ENCODE results near the gene YWHAG. TPM values are rescaled to one million over a fixed set of nuclear protein-coding genes. Genes with fewer than 3 reads are reported as not detected.
"Not testable (repeated sequence)": the region's sequence is repeated elsewhere in the genome, so short reads cannot be mapped to it uniquely, and the experiment has no call there.

The YWHAG gene
- total RNA-seq, 2 donors from 2014 or later, result 132 to 153 TPM

DNA sequence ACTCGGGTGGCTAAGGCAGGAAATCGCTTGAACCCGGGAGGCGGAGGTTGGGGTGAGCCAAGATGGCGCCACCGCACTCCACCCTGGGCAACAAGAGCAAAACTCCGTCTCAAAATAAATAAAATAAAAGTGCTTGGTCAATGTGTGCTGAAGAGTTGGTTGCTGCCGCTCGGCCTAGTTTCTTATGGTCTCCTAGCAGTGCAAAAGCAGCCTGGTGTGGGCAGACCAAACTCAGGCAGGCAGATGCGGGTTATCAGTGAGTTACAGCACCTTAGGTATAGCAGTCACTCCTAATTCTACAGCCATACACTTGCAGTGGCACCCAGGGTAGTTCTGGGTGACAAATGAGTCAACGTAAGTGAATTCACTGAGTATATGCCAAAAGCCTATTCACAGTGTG, 33.7 kb downstream of the YWHAG start:
- TF ChIP-seq, protein P1, sequence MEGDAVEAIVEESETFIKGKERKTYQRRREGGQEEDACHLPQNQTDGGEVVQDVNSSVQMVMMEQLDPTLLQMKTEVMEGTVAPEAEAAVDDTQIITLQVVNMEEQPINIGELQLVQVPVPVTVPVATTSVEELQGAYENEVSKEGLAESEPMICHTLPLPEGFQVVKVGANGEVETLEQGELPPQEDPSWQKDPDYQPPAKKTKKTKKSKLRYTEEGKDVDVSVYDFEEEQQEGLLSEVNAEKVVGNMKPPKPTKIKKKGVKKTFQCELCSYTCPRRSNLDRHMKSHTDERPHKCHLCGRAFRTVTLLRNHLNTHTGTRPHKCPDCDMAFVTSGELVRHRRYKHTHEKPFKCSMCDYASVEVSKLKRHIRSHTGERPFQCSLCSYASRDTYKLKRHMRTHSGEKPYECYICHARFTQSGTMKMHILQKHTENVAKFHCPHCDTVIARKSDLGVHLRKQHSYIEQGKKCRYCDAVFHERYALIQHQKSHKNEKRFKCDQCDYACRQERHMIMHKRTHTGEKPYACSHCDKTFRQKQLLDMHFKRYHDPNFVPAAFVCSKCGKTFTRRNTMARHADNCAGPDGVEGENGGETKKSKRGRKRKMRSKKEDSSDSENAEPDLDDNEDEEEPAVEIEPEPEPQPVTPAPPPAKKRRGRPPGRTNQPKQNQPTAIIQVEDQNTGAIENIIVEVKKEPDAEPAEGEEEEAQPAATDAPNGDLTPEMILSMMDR (IDR thresholded peaks at IDR 0.05), result no peak
- Histone ChIP-seq H3K36me3 (peaks cover 49% of the 10 kb centered on the region), H3K27ac (peak overlapping the region; percentile 3 to 85), H3K4me1 (peaks cover 0 to 54% of the 10 kb centered on the region in 2 donors), H3K27me3 (no peaks in the 10 kb centered on the region), H3K9me3 (no peaks in the 10 kb centered on the region), H3K4me3 (no peak overlapping the region)
- DNase-seq (ENCODE audit: low spot score), result no peak

DNA sequence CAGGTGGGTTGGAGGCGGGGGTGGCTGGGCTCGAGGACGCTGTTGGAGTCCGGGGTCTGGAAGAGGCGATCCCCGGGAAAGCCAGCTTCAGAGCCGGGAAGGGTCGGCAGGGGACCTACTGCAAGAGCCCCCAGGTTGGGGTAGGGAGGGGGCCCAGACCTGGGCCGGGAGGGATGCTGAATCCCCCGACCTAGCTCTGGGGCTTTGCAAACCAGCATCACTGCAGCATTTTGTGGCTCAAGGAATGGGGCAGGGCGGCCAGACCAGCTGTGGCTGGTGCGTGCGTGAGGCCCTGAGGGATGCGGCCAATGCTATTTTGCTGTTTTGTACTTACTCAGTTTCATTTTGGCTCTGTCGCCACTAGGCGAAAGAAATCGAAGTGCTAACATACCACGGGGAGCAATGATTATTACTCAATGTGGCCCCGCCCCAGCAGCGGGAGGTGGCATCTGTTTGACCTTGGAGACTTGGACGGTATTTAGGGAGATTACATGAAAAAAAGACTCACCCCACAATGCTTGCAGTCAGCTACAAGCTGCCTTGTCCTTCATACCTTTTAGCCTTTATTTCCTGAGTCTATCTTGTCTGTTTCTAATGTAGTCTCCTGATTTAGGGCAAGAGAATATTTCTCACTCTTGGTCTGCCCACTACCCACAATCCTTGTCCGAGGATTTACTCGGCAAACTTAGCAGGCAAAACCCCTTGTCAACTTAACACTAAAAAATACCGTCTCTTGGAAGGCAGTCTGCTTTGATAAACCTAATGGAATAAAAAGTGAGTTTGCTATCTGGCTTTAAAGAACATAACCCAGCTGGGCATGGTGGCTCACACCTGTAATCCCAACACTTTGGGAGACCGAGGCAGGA, 40.1 kb downstream of the YWHAG start:
- TF ChIP-seq, protein P1 (IDR thresholded peaks at IDR 0.05), result no peak
- H3K9me3 ChIP-seq, result no peaks in the 10 kb centered on the region
- peaks cover 0 to 51% of the 10 kb centered on the region in 2 donors for H3K4me1 ChIP-seq
- peak overlapping the region; percentile 61 to 75 for H3K4me3 ChIP-seq
- H3K36me3 ChIP-seq, result no peaks in the 10 kb centered on the region
- DNase-seq (ENCODE audit: low spot score), result peak; percentile 94
- peak overlapping the region; percentile 97 to 98 for H3K27ac ChIP-seq
- H3K27me3 ChIP-seq, result no peaks in the 10 kb centered on the region

DNA sequence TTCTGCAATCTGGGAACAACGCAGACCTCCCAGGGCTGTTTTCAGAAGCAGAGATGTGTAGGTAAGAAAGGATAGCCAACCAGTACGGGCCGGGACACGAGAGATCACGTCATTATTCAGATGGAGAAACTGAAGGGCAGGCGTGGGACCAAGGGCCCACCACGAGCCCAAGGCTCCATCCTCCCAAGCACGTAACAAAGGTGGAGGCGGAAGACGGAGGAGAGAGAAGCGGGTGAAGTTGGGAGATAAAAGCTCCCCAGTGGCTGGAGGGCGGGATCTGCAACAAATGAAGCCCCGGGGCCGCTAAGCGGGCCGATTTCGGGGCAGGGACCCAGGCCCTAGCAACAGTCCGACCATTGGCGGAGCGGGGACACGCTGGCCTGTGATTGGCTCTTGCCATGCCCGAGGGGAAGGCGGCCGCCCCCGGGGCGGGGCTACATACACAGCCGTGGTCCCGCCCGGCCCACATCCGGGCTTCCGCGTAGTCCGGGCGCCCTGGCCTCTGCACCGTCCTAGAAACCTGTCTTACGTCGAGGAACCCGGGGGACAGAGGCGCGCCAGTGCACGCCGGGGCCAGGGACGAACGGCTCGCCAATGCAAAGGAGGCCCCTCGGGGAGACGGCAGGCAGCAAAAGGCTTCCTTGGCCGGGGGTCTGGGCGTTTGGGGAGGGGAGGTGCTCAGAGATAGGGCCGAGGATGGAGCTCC, 40.9 kb downstream of the YWHAG start:
- Histone ChIP-seq H3K27ac (peak overlapping the region; percentile 97 to 98), H3K27me3 (no peaks in the 10 kb centered on the region), H3K4me1 (peaks cover 0 to 44% of the 10 kb centered on the region in 2 donors), H3K4me3 (peak overlapping the region; percentile 61 to 75), H3K36me3 (no peaks in the 10 kb centered on the region), H3K9me3 (no peaks in the 10 kb centered on the region)
- DNase-seq (ENCODE audit: low spot score), result peak; percentile 99
- TF ChIP-seq, protein P1 (IDR thresholded peaks at IDR 0.05), result no peak

DNA sequence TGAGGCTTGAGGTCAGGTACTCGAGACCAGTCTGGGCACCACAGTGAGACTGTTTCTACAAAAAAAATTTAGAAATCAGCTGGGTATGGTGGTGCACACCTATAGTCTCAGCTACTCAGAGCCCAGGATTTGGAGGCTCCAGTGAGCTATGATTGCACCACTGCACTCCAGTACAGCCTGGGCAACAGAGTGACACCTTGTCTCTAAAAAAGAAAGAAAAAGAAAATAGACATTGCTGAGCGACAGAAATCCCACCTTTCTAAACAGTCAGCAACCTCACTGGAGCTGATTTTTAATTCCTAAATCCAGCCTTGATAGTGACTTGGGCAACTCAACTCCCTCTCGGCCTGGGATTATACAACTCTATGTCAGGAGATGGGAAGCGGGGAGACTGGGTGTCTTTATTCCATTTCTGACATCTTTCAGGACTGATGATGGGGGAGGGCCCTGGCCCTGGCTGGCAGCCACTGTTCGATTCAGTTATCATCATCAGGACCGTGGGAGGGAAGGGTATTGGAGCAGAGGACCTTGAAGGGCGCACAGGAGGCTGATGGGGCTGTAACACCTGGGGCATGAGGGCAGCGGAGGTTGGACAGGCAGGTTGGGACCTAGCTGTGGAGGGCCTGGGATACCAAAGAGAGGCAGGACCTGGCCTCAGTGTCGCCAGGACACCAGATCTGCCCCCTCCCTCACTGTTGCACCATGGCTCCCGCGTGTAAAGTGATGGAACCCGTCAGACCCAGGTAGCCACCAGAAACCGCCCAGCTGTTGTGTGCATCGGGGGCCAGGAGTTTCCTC, 41.6 kb downstream of the YWHAG start:
- Histone ChIP-seq H3K9me3 (no peaks in the 10 kb centered on the region), H3K27ac (peak overlapping the region; percentile 97 to 98), H3K36me3 (no peaks in the 10 kb centered on the region), H3K4me3 (peak overlapping the region; percentile 61 to 75), H3K4me1 (peaks cover 0 to 37% of the 10 kb centered on the region in 2 donors), H3K27me3 (no peaks in the 10 kb centered on the region)
- DNase-seq (ENCODE audit: low spot score), result no peak
- TF ChIP-seq, protein P1 (IDR thresholded peaks at IDR 0.05), result no peak

DNA sequence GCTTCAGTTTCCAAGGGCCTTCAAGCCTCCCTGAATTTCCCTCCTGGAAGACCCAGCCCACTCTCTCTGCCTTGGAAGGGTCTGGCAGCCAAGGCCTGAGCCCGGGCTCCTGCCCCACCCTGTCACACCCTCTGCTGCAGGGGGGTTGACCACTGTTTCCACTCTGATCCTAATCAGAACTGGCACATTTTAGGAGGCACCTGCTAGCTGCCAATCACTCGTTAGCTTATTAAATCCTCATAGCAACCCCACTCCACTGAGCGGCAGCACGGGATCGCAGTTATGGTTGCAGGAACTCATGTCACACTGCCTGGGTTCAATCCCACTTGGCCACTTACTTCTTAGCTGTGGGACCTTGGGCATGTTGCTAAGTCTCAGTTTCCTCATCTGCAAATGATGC, 43.4 kb downstream of the YWHAG start:
- TF ChIP-seq, protein P1 (IDR thresholded peaks at IDR 0.05), result no peak
- no peaks in the 10 kb centered on the region for H3K36me3 ChIP-seq
- H3K4me3 ChIP-seq, result no peak overlapping the region
- H3K27ac ChIP-seq, result no peak overlapping the region
- peaks cover 0 to 39% of the 10 kb centered on the region in 2 donors for H3K4me1 ChIP-seq
- DNase-seq (ENCODE audit: low spot score), result no peak
- H3K27me3 ChIP-seq, result no peaks in the 10 kb centered on the region
- no peaks in the 10 kb centered on the region for H3K9me3 ChIP-seq

DNA sequence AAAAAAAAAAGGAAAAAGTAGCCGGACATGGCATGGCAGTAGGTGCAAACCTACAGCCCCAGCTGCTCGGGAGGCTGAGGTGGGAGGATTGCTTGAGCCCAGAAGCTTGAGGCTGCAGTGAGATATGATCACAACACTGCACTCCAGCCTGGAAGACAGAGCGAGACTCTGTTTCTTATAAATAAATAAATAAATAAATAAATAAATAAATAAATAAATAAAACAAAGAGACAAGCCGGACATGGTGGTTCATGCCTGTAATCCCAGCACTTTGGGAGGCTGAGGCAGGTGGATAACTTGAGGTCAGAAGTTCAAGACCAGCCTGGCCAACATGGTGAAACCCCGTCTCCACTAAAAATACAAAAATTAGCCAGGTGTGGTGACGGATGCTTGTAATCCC, 44.1 kb downstream of the YWHAG start:
- not testable (repeated sequence) for H3K9me3 ChIP-seq; H3K27ac ChIP-seq; H3K36me3 ChIP-seq; H3K4me3 ChIP-seq; H3K27me3 ChIP-seq; DNase-seq (ENCODE audit: low spot score)
- peaks cover 0 to 36% of the 10 kb centered on the region in 2 donors for H3K4me1 ChIP-seq

Data from right atrium auricular region (tissue), 2 donors.